HT1080 (cell line): ENCODE data around the gene SHC2. TPM values are rescaled to one million over a fixed set of nuclear protein-coding genes. Genes with fewer than 3 reads are reported as not detected.
"Not testable (repeated sequence)": the region's sequence is repeated elsewhere in the genome, so short reads cannot be mapped to it uniquely, and the experiment has no call there.

Experiments used
- DNase-seq: peaks from one replicate; pipeline ENCODE4 v3.0.0-alpha.2; 2015; ENCODE audit warnings: low read depth
- total RNA-seq: library from RNA; depleted of rRNA; stranded (reverse); fragments of >200 nt; shearing (Covaris generic); gene quantifications from 2 replicates; pipeline ENCODE4 v1.2.3, GENCODE V29; 2014

The SHC2 gene
- total RNA-seq, 1 experiment from 2014 or later = 0.03 TPM

- DNase-seq = not testable (repeated sequence)
Measured at GRCh38 chr19:450912-451481, 9.8 kb downstream of the SHC2 start.

GRCh38 chr19:449916-450315, 10.9 kb downstream of the SHC2 start:
- DNase-seq = no peak

GRCh38 chr19:447816-448560, 12.8 kb downstream of the SHC2 start:
- no peak for DNase-seq

- DNase-seq = no peak
Measured at GRCh38 chr19:447064-447426, 13.8 kb downstream of the SHC2 start.

- no peak for DNase-seq
Measured at GRCh38 chr19:444677-445210, 16.1 kb downstream of the SHC2 start.

- no peak for DNase-seq
Measured at GRCh38 chr19:443005-443404, 17.8 kb downstream of the SHC2 start.

GRCh38 chr19:442085-442484, 18.7 kb downstream of the SHC2 start:
- DNase-seq = no peak

GRCh38 chr19:441213-441836, 19.5 kb downstream of the SHC2 start:
- DNase-seq = no peak

- DNase-seq = no peak
Measured at GRCh38 chr19:440391-441212, 20.2 kb downstream of the SHC2 start.

GRCh38 chr19:439167-439900, 21.5 kb downstream of the SHC2 start:
- no peak for DNase-seq

GRCh38 chr19:438416-438958, 22.3 kb downstream of the SHC2 start:
- DNase-seq = no peak

GRCh38 chr19:437041-437440, 23.8 kb downstream of the SHC2 start:
- DNase-seq = no peak

- DNase-seq = no peak
Measured at GRCh38 chr19:436413-436950, 24.4 kb downstream of the SHC2 start.

GRCh38 chr19:435707-436412, 25.0 kb downstream of the SHC2 start:
- no peak for DNase-seq

GRCh38 chr19:435056-435706, 25.7 kb downstream of the SHC2 start:
- DNase-seq = no peak

- no peak for DNase-seq
Measured at GRCh38 chr19:434152-434960, 26.5 kb downstream of the SHC2 start.

GRCh38 chr19:430701-431100, 30.1 kb downstream of the SHC2 start:
- DNase-seq = no peak

- DNase-seq = no peak
Measured at GRCh38 chr19:428149-428548, 32.7 kb downstream of the SHC2 start.
